ENCODE data around the gene GBX2.
A peak's percentile ranks its signal among the peaks of the same experiment; 100 is the strongest.

The GBX2 gene

DNA sequence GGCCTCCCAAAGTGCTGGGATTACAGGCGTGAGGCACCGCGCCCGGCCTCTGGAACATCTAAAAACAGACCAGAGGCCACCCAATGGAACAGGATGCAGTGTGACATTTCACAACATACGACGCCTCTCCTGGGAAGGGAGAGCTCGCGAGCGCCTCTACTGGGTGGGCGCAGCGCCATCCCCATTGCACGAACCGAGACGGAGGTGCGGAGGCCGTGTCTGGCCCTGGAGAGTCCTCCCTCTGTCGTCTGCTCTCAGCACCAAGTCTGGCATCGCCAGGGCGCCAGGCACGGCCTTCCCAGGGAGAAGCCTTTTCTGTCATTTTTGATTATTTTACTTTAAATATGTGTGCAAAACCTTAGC lies 9.4 kb upstream of the GBX2 start:
- Histone ChIP-seq H3K9ac (ENCODE audit: low read depth, low read length) (no peak overlapping the region), H2AFZ (ENCODE audit: low read depth, low read length) (no peak overlapping the region), H3K36me3 (ENCODE audit: insufficient read depth, low read length) (no peaks in the 10 kb centered on the region), H3K79me2 (ENCODE audit: insufficient read depth, low read length) (no peaks in the 10 kb centered on the region), H4K20me1 (ENCODE audit: insufficient read depth, low read length) (no peaks in the 10 kb centered on the region), H3K4me2 (ENCODE audit: insufficient read depth, low read length) (no peak overlapping the region), H3K27ac (ENCODE audit: low read length) (no peak overlapping the region), H3K27me3 (ENCODE audit: insufficient read depth, low read length, poor library complexity) (no peaks in the 10 kb centered on the region), H3K9me3 (ENCODE audit: insufficient read depth, low read length, severe bottlenecking) (no peaks in the 10 kb centered on the region), H3K4me1 (ENCODE audit: insufficient read depth, low read length) (no peaks in the 10 kb centered on the region), H3K4me3 (ENCODE audit: low read depth in 1 of 2, low read length in 2 of 2) (no peak overlapping the region)
- DNase-seq (no peak), ATAC-seq (ENCODE audit: insufficient read depth, low read depth) (no peak)
- no peak for TF ChIP-seq EZH2 (IDR thresholded peaks at IDR 0.05; ENCODE audit: borderline replicate concordance, low read depth, low read length, severe bottlenecking)
- TF ChIP-seq, protein P1, sequence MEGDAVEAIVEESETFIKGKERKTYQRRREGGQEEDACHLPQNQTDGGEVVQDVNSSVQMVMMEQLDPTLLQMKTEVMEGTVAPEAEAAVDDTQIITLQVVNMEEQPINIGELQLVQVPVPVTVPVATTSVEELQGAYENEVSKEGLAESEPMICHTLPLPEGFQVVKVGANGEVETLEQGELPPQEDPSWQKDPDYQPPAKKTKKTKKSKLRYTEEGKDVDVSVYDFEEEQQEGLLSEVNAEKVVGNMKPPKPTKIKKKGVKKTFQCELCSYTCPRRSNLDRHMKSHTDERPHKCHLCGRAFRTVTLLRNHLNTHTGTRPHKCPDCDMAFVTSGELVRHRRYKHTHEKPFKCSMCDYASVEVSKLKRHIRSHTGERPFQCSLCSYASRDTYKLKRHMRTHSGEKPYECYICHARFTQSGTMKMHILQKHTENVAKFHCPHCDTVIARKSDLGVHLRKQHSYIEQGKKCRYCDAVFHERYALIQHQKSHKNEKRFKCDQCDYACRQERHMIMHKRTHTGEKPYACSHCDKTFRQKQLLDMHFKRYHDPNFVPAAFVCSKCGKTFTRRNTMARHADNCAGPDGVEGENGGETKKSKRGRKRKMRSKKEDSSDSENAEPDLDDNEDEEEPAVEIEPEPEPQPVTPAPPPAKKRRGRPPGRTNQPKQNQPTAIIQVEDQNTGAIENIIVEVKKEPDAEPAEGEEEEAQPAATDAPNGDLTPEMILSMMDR (IDR thresholded peaks at IDR 0.05; ENCODE audit: borderline replicate concordance, extremely low read depth, low read length, poor library complexity, severe bottlenecking) = no peak

DNA sequence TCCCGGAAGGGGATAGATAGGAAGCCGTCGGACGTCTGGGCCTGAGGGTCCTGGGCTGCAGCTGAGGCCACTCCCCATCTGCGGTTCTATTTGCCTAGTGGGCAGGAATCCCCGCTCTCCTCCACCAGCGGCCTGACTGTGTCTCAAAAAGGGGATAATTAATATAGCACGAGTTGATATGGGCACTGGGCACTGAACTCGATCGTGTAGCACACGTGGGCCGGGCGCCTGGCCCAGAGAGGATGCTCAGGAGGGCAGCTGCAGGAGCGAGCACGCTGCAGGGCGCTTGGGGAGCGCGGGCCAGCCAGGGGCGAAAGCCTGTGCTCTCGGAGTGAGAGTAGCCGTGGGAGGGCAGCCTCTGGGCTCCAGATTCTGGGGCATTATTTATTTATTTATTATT lies 8.8 kb upstream of the GBX2 start:
- Histone ChIP-seq H3K27ac (ENCODE audit: low read length) (no peak overlapping the region), H3K4me2 (ENCODE audit: insufficient read depth, low read length) (no peak overlapping the region), H2AFZ (ENCODE audit: low read depth, low read length) (no peak overlapping the region), H4K20me1 (ENCODE audit: insufficient read depth, low read length) (no peaks in the 10 kb centered on the region), H3K9ac (ENCODE audit: low read depth, low read length) (no peak overlapping the region), H3K4me1 (ENCODE audit: insufficient read depth, low read length) (no peaks in the 10 kb centered on the region), H3K9me3 (ENCODE audit: insufficient read depth, low read length, severe bottlenecking) (no peaks in the 10 kb centered on the region), H3K36me3 (ENCODE audit: insufficient read depth, low read length) (no peaks in the 10 kb centered on the region), H3K79me2 (ENCODE audit: insufficient read depth, low read length) (no peaks in the 10 kb centered on the region), H3K27me3 (ENCODE audit: insufficient read depth, low read length, poor library complexity) (no peaks in the 10 kb centered on the region), H3K4me3 (ENCODE audit: low read depth in 1 of 2, low read length in 2 of 2) (no peak overlapping the region)
- DNase-seq = no peak
- no peak for ATAC-seq (ENCODE audit: insufficient read depth, low read depth)
- TF ChIP-seq, protein P1 (IDR thresholded peaks at IDR 0.05; ENCODE audit: borderline replicate concordance, extremely low read depth, low read length, poor library complexity, severe bottlenecking) = no peak
- no peak for TF ChIP-seq EZH2 (IDR thresholded peaks at IDR 0.05; ENCODE audit: borderline replicate concordance, low read depth, low read length, severe bottlenecking)

DNA sequence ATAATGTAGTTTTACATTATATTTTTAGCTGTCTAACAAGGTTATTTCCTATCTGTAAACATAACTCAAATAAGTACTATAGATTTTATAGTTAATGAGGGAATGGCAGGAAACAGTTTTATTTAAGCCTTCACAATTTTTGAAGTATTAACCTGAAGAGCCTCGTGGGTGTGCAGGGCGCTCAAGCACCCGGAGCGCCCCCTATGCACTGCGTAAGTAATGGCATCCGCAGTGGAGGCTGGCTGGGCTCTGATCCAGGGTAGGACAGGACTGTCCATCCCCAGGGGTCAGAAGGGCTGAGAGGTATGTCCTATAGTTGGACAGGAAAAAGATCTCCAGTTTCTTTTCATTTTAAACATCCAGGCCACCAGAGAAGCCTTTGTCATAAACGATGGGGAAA lies 8.2 kb upstream of the GBX2 start:
- Histone ChIP-seq H4K20me1 (ENCODE audit: insufficient read depth, low read length) (no peaks in the 10 kb centered on the region), H3K27me3 (ENCODE audit: insufficient read depth, low read length, poor library complexity) (no peaks in the 10 kb centered on the region), H3K27ac (ENCODE audit: low read length) (no peak overlapping the region), H3K79me2 (ENCODE audit: insufficient read depth, low read length) (no peaks in the 10 kb centered on the region), H2AFZ (ENCODE audit: low read depth, low read length) (no peak overlapping the region), H3K9me3 (ENCODE audit: insufficient read depth, low read length, severe bottlenecking) (no peaks in the 10 kb centered on the region), H3K4me3 (ENCODE audit: low read depth in 1 of 2, low read length in 2 of 2) (no peak overlapping the region), H3K36me3 (ENCODE audit: insufficient read depth, low read length) (no peaks in the 10 kb centered on the region), H3K4me1 (ENCODE audit: insufficient read depth, low read length) (no peaks in the 10 kb centered on the region), H3K9ac (ENCODE audit: low read depth, low read length) (no peak overlapping the region), H3K4me2 (ENCODE audit: insufficient read depth, low read length) (no peak overlapping the region)
- ATAC-seq (ENCODE audit: insufficient read depth, low read depth) = peak; percentile 45; the same call in 2 of the 3 replicates
- TF ChIP-seq, protein P1 (IDR thresholded peaks at IDR 0.05; ENCODE audit: borderline replicate concordance, extremely low read depth, low read length, poor library complexity, severe bottlenecking) = peak; percentile 71
- TF ChIP-seq EZH2 (IDR thresholded peaks at IDR 0.05; ENCODE audit: borderline replicate concordance, low read depth, low read length, severe bottlenecking) = no peak
- DNase-seq = no peak

Measured in DND-41 (cell line).